ENCODE measurements around the gene ALDH2. TPM values are rescaled to one million over a fixed set of nuclear protein-coding genes. Genes with fewer than 3 reads are reported as not detected.
"Not testable (repeated sequence)": the region's sequence is repeated elsewhere in the genome, so short reads cannot be mapped to it uniquely, and the experiment has no call there.

Gene ALDH2
- total and polyA plus RNA-seq, 2 experiments from 2014 or later = 130 to 164 TPM

- no peaks in the 10 kb centered on the region for H3K27me3 ChIP-seq
- H3K4me3 ChIP-seq = no peak overlapping the region
- DNase-seq (ENCODE audit: low read depth in 1 of 2, low spot score in 1 of 2) = no peak
- no peak for TF ChIP-seq CTCF (IDR thresholded peaks at IDR 0.05; ENCODE audit: low read depth, low read length)
- H3K9me3 ChIP-seq (ENCODE audit: low read depth) = no peaks in the 10 kb centered on the region
- peaks cover 21% of the 10 kb centered on the region for H3K36me3 ChIP-seq
- H3K4me1 ChIP-seq (ENCODE audit: low read depth) = no peaks in the 10 kb centered on the region
- H3K27ac ChIP-seq = no peak overlapping the region
Observed at GRCh38 chr12:111732786-111733185, 33.9 kb upstream of the ALDH2 start.

DNA sequence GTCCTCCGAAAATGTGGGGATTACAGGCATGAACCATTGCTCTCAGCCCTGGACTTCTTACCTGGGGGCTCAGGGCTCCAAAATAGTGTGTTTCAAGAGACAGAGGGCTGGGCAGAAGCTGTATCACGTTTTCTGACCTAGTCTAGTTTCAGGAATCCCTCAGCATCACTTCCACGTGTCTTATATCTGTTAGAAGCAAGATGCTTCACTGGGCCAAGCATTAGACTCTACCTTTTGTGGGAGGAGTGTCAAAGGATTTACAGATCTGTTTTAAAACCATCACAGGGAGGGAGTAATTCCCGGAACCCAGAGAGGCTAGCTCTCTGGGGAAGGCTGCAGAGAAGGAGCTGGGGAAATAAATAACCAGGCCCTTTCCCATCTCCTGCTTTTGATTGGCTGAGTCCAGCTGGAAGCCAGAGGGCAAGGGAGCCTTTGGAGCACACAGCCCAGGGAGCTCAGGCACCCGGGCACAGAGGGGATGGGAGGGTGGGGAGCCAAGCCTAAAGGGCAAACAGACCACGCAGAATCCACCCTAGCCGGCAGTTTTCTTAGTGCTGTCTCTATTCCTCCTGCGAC, 33.3 kb upstream of the ALDH2 start:
- Histone ChIP-seq H3K4me1 (ENCODE audit: low read depth) (no peaks in the 10 kb centered on the region), H3K36me3 (peaks cover 24% of the 10 kb centered on the region), H3K4me3 (no peak overlapping the region), H3K27me3 (no peaks in the 10 kb centered on the region), H3K9me3 (ENCODE audit: low read depth) (no peaks in the 10 kb centered on the region), H3K27ac (no peak overlapping the region)
- DNase-seq (ENCODE audit: low read depth in 1 of 2, low spot score in 1 of 2) = no peak
- no peak for TF ChIP-seq CTCF (IDR thresholded peaks at IDR 0.05; ENCODE audit: low read depth, low read length)

GRCh38 chr12:111739524-111739923, 27.2 kb upstream of the ALDH2 start:
- H3K9me3 ChIP-seq (ENCODE audit: low read depth); DNase-seq (ENCODE audit: low read depth in 1 of 2, low spot score in 1 of 2); H3K27ac ChIP-seq; H3K4me1 ChIP-seq (ENCODE audit: low read depth); H3K4me3 ChIP-seq; H3K27me3 ChIP-seq: not testable (repeated sequence)
- H3K36me3 ChIP-seq = peaks cover 18% of the 10 kb centered on the region

GRCh38 chr12:111741235-111741812, 25.4 kb upstream of the ALDH2 start:
- Histone ChIP-seq H3K27me3 (no peaks in the 10 kb centered on the region), H3K36me3 (peaks cover 24% of the 10 kb centered on the region), H3K27ac (peak overlapping the region; percentile 32), H3K4me3 (no peak overlapping the region), H3K9me3 (ENCODE audit: low read depth) (no peaks in the 10 kb centered on the region), H3K4me1 (ENCODE audit: low read depth) (peaks cover 6% of the 10 kb centered on the region)
- DNase-seq (ENCODE audit: low read depth in 1 of 2, low spot score in 1 of 2) = peak in 1 of 2 donors; percentile 63
- no peak for TF ChIP-seq CTCF (IDR thresholded peaks at IDR 0.05; ENCODE audit: low read depth, low read length)

- Histone ChIP-seq H3K36me3 (peaks cover 24% of the 10 kb centered on the region), H3K4me3 (no peak overlapping the region), H3K27ac (no peak overlapping the region), H3K27me3 (no peaks in the 10 kb centered on the region), H3K9me3 (ENCODE audit: low read depth) (no peaks in the 10 kb centered on the region), H3K4me1 (ENCODE audit: low read depth) (peaks cover 6% of the 10 kb centered on the region)
- no peak for DNase-seq (ENCODE audit: low read depth in 1 of 2, low spot score in 1 of 2)
- TF ChIP-seq CTCF (IDR thresholded peaks at IDR 0.05; ENCODE audit: low read depth, low read length) = no peak
Observed at GRCh38 chr12:111745211-111745610, 21.5 kb upstream of the ALDH2 start.

DNA sequence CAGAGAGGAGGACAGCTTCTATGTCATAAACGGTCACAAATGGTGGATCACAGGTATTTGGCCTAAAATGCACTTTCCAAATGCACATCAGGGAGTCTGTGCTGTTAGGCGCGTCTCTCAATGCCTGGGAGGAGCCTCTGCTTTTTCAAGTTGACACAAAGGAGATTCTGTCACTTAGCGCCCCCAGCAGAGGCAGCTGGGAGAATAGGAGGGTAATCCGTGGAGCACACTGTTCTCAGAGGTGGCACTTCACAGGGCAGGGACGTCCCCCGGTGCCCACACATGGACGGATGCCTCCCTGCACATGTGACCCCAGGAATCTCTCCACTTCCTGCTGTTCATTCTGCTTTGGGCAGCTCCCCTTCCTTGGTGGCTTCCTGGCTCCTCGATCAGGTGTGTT, 19.4 kb upstream of the ALDH2 start:
- peaks cover 24% of the 10 kb centered on the region for H3K36me3 ChIP-seq
- H3K27me3 ChIP-seq = no peaks in the 10 kb centered on the region

More for the DNA sequence above, 19.4 kb upstream of the ALDH2 start:
- Histone ChIP-seq H3K4me1 (ENCODE audit: low read depth) (no peaks in the 10 kb centered on the region), H3K4me3 (no peak overlapping the region), H3K9me3 (ENCODE audit: low read depth) (no peaks in the 10 kb centered on the region), H3K27ac (no peak overlapping the region)
- no peak for TF ChIP-seq CTCF (IDR thresholded peaks at IDR 0.05; ENCODE audit: low read depth, low read length)
- no peak for DNase-seq (ENCODE audit: low read depth in 1 of 2, low spot score in 1 of 2)

Data from cardiac muscle cell (in vitro differentiated cells and primary cell).